Stimulated activated CD8-positive, alpha-beta memory T cell treated with anti-CD3 and anti-CD28 coated beads, Interleukin-15, amount 100 ng/mL, for 4 hours (primary cell): ENCODE results near the gene CARD19.
A peak's percentile ranks its signal among the peaks of the same experiment; 100 is the strongest.

ENCODE experiments used
- DNase-seq, 2 donors: peaks; one replicate each; pipeline ENCODE4 v3.0.0-alpha.2; 2020; ENCODE audit warnings: low read depth in 2 of 2

CARD19 gene, protein sequence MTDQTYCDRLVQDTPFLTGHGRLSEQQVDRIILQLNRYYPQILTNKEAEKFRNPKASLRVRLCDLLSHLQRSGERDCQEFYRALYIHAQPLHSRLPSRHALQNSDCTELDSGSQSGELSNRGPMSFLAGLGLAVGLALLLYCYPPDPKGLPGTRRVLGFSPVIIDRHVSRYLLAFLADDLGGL

DNA sequence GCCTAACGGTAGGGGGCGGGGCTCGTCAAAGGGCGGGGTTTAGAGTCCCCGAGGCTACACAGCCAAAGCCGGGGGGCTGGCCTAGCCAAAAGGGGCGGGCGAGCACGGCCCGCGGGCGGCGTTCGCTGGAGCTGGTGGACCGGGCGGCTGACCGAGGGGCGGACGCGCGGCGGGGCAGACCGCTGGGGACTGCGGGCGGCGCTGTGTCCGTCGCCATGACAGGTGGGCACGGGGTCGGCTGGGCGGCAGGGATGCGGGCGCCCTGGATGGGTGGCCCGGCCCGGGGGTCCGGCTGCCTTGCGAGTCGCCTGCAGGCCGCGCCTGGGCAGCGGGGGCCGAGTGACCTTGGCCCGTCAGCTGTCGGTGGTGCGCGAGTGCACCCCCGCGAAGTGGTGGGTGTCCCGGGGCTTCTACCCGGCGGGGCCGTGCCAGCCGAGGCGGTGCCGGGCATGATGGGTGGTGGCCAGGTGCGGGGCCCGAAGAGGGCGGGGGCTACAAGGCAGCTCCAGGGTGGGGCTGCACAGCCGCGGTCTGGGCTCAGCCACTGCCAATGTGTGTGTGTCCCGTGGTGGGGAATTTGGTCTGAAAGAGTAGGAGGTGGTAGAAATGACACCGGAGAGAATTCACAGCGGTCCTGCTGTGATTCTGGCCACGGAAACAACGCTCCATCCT is at the start of gene CARD19:
TSS of gene CARD19 (plus strand) at position 87 of the 672 bp plus-strand sequence. CDS start at position 216, 129 bp downstream.
- DNase-seq: peak in 1 of 2 donors; percentile 26

GRCh38 chr9:93048566-93049448 is 47.2 kb upstream of the CARD19 start:
- DNase-seq: no peak

DNA sequence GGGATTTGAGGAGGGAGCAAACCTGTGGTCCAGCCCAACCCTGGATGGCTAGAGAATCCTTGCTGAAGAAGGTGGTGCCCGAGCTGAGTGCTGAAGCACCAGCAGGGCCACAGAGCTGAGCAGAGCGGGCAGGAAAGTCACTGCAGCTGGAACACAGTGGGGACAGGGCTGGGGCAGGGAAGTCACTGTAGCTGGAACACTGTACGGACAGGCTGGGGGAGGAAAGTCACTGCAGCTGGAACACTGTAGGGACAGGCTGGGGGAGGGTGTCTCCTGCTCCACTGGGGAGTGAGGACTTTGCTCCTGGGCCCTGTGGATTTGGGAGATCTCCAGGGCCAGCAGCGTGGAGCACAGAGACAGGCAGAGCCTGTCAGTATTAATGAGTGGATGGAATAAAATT is 46.5 kb upstream of the CARD19 start:
- no peak for DNase-seq

DNA sequence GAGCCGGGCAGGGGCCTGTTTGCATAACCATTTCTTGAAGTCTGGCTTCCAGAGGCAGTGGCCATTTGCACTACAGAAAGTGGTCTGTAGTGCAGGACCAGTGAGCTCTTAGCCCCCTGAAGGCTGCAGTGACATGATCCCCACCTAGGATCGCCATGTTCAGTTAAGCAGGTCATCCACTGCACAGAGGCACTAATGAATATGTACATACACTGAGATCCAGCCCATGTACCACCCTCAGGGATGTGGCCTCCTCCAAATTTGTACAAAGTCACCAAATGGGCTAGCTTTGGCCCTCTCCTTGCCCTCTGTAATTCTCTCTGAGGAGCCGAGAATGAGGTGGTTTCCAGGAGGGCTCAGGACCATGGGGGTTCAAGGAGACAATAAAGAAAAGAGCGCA is 45.8 kb upstream of the CARD19 start:
- DNase-seq: no peak

DNA sequence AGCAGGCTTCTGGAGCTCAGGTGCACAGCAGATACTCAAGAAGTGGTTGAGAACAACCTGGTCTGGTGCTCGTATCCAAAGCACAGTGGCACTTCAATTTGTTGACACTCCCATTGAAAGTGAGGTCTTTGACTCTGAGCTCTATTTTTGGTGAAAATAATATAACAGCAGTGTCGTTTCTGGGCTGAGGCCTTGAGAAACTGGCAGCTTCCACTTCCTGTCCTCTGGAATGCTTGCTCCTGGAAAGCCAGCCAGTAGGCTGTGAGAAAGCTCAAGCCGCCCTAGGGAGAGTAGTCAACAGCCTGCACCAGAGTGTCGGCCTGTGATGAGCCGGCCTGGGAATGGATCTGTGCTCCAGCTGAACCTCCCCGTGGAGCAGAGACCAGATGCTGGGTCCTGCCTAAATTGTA is 44.3 kb upstream of the CARD19 start:
- no peak for DNase-seq

DNA sequence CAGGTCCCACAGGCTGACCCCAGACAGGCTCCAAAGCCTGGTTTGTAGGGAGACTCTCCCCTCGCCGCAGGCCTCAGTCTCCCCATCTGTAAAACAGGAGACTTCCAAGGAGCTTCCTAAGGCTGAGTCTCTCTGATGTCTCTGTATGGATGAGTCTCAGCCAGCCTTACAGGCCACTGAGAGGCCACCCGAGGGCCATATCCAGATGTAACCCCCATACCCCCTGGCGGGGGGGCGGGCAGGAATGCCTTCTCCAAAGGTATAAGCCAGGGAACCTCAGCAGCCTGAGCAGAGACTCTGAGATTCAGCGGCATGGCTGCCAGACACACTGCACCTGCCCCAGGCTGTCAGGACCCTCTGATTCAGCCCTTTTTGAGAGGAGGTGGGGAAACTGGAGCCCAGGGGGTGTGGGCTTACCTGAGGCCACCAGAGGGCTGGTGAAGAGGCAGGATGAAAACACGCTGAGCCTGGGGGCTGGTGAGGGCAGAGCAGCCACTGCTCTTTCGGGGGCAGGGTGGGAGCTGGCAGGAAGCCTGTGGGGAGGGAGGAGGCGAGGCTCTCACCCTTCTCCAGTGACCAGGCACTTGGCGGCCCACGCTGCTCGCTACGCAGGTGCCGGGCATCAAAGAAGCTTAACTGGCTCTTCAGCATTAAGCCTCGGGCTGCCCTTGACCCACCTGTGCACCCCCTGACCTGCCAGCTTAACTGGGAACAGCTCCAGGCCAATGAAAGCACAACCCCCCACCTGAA is 43.1 kb upstream of the CARD19 start:
- DNase-seq: no peak

GRCh38 chr9:93053781-93054331 is 42.2 kb upstream of the CARD19 start:
- DNase-seq: no peak

- DNase-seq: no peak
These were observed 41.0 kb upstream of the CARD19 start for GRCh38 chr9:93054758-93055704.

DNA sequence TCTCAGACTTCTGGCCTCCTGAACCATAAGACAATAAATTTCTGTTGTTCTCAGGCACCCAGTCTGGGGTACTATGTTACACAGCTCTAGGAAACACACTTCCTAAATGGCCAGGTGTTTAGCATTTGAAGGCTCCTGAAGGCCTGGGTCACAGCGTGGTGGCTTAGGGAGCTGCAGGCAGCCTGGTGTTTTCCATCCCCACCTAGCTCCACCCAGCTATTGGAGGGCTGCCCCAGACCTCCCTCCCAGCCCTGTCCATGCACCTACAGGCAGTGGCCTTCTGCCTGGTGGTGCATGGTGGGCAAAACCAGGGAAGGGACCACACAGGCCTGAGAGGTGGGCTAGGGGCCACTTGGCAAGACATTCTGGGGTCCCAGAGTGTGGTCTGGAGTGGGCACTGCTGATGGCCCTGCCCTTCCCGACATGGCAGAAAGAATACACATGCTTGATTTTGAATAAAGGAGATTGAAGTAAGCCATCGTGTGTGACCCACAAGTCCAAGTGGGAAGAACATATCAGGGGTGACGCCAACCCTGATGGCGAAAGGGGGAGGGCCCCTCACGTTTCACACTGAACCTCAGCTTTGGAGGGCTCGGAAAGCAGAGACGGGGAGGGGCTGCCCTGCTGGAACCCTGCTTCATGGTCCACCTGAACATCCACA is 38.8 kb upstream of the CARD19 start:
- DNase-seq: no peak

DNA sequence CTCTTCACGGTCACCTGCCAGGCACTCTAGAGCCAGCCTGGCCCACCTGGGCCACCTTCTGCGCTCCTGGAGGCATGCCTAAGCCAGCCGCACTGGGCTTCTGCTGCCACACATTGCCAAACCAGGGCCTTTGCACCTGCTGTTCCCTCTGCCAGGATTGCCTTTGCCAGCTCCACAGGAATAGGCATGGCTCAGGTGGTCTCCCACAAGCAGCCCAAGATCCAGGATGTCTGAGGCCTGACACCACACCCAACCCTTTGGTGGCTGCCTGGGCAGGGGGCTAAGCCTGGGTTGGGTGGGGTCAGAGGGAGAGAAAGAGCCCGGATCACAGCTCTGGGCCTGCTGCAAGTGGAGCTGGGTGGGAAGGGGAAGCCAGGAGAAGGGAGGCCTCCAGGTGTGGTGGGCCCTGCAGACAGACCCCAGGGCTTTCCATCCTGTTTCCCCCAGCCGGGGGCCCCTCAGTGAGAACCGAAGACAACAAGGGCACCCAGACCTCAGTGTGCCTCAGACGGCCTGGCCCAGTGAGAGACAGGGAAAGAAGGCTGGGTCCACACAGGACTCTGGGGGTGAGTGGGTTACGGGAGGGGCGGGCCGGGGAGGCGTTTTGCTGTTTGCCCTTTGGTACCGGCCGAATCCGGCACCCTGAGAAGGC is 38.2 kb upstream of the CARD19 start:
- DNase-seq: no peak

GRCh38 chr9:93058355-93059010 is 37.5 kb upstream of the CARD19 start, which contains the start of gene SUSD3:
SUSD3 (plus strand) TSS chr9:93058701; CDS start chr9:93058743, 42 bp downstream.
- DNase-seq: peak; percentile 24 to 31

GRCh38 chr9:93059011-93059714 is 36.9 kb upstream of the CARD19 start:
- DNase-seq: no peak

DNA sequence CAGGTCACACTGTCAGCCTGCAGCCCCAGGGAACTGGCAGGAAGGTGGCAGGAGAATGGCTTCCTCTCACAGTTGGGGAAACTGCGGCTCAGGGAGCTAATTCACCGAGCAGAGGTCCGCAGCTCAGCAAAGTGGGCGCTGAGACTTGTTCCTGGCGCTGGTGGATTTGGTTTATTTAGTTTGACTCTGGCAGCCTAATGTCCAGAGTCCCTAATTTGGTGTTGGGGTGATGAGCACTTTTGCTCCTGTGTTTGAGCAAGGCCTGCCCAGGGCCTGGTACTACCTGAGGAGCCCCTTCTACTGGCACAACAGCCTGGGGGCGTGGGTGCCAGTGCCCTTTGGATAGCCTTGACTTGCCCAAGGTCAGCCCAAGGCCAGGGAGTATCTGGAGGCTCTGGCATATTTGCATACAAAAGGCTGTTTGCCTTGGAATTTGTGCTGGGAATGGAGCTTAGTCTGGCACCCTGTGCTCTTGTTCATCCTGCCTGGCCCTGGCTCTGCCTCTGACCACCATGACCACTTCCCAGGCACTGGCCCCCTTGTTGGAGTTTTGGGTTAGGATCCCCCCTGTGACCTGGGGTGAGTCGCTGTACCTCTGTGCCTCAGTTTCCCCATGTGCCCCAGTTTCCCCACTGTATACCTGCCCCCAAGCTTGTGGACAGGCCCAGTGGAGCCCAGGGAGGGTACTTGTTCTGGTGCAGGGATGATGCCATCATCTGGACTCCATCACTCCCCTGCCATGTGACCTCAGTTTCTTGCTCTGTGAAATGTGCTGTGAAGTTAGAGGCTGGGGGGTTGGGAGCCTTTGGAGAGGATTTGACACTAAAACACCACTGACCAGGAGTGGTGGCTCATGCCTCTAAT is 36.1 kb upstream of the CARD19 start:
- no peak for DNase-seq

DNA sequence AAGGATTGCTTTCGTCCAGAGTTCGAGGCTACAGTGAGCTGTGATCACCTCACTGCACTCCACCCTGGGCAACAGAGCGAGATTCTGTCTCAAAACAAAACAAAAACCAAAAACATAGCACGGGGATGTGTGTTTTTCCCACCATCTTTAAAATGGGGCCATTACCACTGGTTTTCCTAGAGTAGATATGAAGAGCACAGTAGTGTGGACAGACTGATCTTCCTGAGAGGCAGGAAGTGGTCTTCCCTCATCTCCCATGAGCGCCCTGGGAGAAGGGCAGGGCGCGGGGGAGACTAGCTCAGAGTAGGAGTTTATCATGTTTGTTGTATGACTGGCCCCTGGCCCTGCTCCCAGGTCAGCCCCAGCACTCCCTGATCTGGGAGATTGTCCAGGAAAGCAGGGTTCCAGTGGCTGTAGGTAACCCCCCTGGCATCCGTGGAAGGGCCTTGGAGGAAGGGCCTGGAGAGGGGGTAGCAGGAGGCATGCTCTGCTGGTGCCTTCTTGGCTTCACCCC is 35.2 kb upstream of the CARD19 start:
- no peak for DNase-seq

DNA sequence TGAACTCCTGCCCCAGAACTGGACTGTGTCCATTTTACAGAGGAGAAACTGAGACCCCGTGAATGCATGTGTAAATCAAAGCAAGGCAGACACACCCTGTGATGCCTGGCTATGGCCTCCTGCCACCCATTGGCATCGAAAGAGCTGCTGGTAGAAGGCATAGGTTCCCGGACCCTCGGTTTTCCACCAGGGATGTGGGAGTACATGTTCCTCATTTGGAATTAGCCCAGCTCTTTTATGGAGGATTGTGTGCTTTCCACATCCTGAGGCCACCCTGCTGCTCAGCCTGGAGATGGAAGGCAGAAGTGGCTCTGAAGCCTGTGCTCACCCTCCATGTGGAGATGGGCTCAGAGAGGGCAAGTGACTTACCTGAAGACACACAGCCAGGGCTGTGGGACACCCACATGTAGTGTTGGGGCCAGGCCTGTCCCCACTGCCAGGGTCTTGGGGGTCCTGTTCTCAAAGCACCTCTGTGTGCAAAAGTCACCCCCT is 34.7 kb upstream of the CARD19 start:
- no peak for DNase-seq
